ENCODE results near the gene PAQR8.

DNA sequence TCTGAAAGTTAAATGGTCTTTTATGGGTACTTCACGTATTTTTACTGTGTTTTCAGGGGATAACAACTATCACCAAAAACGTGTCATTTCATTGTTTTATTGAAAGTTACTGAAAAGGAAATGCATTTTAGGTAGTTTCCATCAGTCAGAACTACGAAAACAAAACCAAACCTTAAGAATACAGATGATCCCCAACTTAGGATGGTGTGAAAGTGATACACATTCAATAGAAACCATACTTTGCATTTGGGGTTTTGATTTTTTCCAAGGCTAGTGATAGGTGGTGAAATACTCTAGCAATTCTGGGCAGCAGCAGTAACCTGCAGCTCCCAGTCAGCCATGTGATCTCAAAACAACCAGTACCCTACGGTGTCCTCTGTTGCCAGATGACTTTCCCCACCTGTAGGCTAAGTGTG lies 32.3 kb downstream of the PAQR8 start:
- TF ChIP-seq, protein P1, sequence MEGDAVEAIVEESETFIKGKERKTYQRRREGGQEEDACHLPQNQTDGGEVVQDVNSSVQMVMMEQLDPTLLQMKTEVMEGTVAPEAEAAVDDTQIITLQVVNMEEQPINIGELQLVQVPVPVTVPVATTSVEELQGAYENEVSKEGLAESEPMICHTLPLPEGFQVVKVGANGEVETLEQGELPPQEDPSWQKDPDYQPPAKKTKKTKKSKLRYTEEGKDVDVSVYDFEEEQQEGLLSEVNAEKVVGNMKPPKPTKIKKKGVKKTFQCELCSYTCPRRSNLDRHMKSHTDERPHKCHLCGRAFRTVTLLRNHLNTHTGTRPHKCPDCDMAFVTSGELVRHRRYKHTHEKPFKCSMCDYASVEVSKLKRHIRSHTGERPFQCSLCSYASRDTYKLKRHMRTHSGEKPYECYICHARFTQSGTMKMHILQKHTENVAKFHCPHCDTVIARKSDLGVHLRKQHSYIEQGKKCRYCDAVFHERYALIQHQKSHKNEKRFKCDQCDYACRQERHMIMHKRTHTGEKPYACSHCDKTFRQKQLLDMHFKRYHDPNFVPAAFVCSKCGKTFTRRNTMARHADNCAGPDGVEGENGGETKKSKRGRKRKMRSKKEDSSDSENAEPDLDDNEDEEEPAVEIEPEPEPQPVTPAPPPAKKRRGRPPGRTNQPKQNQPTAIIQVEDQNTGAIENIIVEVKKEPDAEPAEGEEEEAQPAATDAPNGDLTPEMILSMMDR (IDR thresholded peaks at IDR 0.05), result no peak
- TF ChIP-seq POLR2A (IDR thresholded peaks at IDR 0.05) (no peak), EP300 (IDR thresholded peaks at IDR 0.05) (no peak)
